Measurements from ENCODE around the gene CLDN15.

The CLDN15 gene

GRCh38 chr7:101195884-101196283, 41.7 kb downstream of the CLDN15 start:
- no peak for DNase-seq

GRCh38 chr7:101189109-101189508, 48.5 kb downstream of the CLDN15 start:
- no peak for DNase-seq

GRCh38 chr7:101186844-101187428, 50.7 kb downstream of the CLDN15 start:
- no peak for DNase-seq

- no peak for DNase-seq
These were observed 51.4 kb downstream of the CLDN15 start for GRCh38 chr7:101186194-101186593.

DNA sequence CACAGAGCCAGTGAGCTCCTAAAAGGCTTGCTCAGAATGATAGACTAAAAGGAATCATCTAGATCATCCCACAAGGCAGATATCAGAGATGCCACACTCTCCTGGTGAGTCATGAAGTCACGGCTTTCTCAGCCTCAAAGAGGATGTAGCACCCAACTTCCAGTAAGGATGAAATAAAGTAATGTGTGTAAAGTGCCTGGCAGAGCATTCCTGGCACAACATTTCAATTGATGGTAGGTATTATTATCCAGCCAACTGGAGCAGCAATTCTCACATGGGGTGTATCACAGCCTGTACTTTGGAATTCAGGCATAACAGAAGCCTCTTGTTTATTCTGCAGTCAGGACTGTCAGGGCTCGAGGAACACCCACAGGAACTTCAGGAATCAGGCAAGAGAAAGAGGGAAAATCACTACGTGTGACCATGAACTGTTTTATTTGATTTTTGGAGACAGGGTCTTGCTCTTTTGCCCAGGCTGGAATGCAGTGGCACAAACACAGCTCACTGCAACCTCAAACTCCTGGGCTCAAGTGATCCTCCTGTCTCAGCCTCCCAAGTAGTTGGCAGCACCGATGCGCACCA, 52.3 kb downstream of the CLDN15 start:
- no peak for DNase-seq
